K562 treated with DMSO at 1 percent for 24 hours (cell line): Measurements from ENCODE around the gene ZNF280B. TPM values are rescaled to one million over a fixed set of nuclear protein-coding genes. Genes with fewer than 3 reads are reported as not detected.

ENCODE experiments used
- total RNA-seq: library from RNA; unstranded; fragments of 300-600 nt; gene quantifications from 2 replicates; pipeline ENCODE4 v1.2.3, GENCODE V29; 2022; ENCODE audit warnings: low read depth; ENCODE audit not compliant: insufficient read depth

ZNF280B gene, protein sequence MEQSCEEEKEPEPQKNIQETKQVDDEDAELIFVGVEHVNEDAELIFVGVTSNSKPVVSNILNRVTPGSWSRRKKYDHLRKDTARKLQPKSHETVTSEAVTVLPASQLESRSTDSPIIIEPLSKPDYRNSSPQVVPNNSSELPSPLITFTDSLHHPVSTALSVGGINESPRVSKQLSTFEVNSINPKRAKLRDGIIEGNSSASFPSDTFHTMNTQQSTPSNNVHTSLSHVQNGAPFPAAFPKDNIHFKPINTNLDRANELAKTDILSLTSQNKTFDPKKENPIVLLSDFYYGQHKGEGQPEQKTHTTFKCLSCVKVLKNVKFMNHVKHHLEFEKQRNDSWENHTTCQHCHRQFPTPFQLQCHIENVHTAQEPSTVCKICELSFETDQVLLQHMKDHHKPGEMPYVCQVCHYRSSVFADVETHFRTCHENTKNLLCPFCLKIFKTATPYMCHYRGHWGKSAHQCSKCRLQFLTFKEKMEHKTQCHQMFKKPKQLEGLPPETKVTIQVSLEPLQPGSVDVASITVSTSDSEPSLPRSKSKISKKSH
- 8.6 and 9.4 TPM in 2 replicates for total RNA-seq

DNA sequence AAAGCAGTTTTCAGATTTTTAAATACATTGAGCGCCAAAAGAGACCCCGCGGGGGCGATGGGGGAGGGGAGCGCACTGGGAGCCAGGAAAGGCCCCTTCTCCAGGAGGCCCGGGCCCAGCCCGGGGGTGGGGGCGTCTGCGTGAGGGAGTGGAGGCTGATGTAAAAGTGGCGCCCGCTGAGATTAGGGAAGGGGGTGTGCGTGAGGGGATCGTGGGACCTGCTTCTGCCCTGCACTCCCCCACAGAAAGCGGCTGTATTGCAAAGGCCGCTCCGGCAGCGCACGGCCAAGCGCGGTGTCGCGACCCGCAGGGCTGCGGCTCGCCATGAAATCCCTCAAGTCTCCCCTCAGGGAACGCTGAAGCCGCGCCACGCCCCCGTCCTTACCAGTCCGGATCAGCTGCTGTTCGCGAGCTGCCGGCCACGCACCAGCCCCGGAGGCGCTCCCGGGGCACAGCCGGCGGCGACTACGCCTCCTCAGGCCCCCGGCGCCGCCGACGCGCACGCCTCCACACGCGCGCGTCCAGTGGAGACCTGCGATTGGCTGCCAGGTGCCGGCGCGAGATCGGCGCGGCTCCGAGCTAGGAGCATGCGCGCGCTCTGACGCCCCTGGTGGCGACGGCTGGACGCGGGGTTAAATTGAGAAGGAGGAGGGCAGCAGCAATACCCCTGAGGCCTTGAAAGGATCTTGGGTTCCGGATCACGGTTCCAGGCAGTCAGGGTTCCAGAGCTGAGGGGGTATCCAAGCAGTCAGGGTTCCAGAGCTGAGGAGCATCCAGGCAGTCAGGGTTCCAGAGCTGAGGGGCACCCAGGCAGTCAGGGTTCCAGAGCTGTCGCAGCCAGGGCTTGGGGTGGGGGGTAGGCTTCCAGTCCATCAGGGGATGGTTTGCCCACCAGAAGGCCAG, at the start of gene ZNF280B:
Gene ZNF280B, minus strand, starts transcription at position 469 of the 903 bp plus-strand sequence. CDS start 19,344 bp downstream, outside the sequence.

DNA sequence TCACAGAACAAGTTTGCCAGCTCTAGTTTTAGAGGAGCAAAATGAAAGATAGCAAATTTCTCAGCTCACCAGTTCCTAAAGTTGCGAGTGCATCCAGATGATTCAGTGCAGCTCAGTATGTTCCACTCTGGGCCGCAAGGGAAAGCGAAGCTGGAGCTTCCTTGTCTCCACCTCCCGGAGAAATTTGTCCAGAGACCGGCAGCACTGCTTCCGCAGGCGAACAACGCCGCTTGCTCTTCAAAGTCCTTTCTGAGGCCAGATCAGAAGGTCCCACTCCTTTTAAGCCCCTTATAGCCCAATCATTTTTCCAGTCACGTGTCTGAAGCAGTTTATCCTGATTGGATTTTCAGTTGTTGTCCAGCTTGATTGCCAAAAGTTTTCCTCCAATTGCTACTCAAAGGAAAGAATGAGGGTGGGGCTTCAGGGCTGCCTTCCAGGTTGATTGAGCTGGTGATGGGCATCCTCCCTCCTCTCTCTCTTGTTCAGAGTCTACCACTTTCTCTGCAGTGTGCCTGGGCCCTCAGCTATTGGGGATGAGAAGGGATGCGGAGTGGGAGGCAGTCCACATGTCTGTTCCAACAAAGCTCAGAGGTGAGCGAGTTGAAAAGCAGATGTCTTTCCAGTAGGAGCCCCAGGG, 11.6 kb upstream of the ZNF280B start, which contains the start of gene ZNF280A:
Gene ZNF280A, minus strand, starts transcription at position 251 of the 637 bp plus-strand sequence. CDS start 4,640 bp downstream, outside the sequence.

Other genes starting within 250 kb of the ZNF280B start
- gene ZNF280A, start 11.5 kb upstream of the ZNF280B start, total RNA-seq, result 28.2 and 36.8 TPM in 2 replicates
- 1,731 and 1,756 TPM in 2 replicates for gene PRAME, start 50.5 kb upstream of the ZNF280B start, total RNA-seq
- gene GGTLC2, start 135.9 kb upstream of the ZNF280B start, total RNA-seq, result not detected in 2 replicates